NB4 (cell line): ENCODE data around the gene TRIM3.

Experiments
- MAX ChIP-seq: IDR thresholded peaks from 2 replicates; pipeline ENCODE4 v1.6.1; 2011; ENCODE audit warnings: low read depth, low read length
- TF ChIP-seq, protein P1 (sequence below): IDR thresholded peaks from one replicate; pipeline ENCODE4 v1.5.1; 2012; ENCODE audit warnings: low read depth, low read length

DNA sequence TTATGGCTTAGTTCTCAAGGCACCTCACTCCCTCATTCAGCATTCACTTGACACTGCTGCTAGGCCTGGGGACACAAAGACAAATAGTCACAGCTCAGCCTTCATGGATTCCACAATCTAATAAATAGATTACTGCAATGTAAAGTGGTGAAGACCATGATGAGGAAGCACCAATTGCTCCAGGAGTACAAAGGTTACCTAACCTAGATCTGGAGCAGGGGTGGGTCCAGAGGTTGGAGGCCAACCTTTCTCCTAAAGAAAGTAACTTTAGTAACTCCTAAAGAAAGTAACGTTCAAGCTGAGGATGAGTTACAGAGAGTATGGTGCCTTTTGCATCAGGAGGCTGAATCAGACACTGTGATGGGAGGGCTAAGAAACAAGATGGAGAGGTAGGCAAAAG lies 4.1 kb downstream of the TRIM3 start:
- TF ChIP-seq, protein P1, sequence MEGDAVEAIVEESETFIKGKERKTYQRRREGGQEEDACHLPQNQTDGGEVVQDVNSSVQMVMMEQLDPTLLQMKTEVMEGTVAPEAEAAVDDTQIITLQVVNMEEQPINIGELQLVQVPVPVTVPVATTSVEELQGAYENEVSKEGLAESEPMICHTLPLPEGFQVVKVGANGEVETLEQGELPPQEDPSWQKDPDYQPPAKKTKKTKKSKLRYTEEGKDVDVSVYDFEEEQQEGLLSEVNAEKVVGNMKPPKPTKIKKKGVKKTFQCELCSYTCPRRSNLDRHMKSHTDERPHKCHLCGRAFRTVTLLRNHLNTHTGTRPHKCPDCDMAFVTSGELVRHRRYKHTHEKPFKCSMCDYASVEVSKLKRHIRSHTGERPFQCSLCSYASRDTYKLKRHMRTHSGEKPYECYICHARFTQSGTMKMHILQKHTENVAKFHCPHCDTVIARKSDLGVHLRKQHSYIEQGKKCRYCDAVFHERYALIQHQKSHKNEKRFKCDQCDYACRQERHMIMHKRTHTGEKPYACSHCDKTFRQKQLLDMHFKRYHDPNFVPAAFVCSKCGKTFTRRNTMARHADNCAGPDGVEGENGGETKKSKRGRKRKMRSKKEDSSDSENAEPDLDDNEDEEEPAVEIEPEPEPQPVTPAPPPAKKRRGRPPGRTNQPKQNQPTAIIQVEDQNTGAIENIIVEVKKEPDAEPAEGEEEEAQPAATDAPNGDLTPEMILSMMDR = no peak
- no peak for TF ChIP-seq MAX
